Epithelial cell of esophagus (primary cell): Measurements from ENCODE around the gene CCDC142.
"Not testable (repeated sequence)": the region's sequence is repeated elsewhere in the genome, so short reads cannot be mapped to it uniquely, and the experiment has no call there.

Experiments used
- DNase-seq: peaks from one replicate; pipeline ENCODE4 v3.0.0; 2010; ENCODE audit warnings: low read depth
- H3K4me3 ChIP-seq: 2 replicates; pipeline ENCODE4 v1.5.1; 2011; ENCODE audit warnings: mild to moderate bottlenecking, low read length, control low read depth
- CTCF ChIP-seq: IDR thresholded peaks from 2 replicates; pipeline ENCODE4 v1.5.1; 2011; ENCODE audit warnings: low read depth, mild to moderate bottlenecking, low read length, control low read depth, inconsistent platforms; ENCODE audit not compliant: insufficient read depth; ENCODE audit errors: missing control alignments

The CCDC142 gene

GRCh38 chr2:74447230-74447999 is 35.4 kb downstream of the CCDC142 start:
- DNase-seq: no peak
- TF ChIP-seq CTCF: no peak
- H3K4me3 ChIP-seq: no peak overlapping the region

DNA sequence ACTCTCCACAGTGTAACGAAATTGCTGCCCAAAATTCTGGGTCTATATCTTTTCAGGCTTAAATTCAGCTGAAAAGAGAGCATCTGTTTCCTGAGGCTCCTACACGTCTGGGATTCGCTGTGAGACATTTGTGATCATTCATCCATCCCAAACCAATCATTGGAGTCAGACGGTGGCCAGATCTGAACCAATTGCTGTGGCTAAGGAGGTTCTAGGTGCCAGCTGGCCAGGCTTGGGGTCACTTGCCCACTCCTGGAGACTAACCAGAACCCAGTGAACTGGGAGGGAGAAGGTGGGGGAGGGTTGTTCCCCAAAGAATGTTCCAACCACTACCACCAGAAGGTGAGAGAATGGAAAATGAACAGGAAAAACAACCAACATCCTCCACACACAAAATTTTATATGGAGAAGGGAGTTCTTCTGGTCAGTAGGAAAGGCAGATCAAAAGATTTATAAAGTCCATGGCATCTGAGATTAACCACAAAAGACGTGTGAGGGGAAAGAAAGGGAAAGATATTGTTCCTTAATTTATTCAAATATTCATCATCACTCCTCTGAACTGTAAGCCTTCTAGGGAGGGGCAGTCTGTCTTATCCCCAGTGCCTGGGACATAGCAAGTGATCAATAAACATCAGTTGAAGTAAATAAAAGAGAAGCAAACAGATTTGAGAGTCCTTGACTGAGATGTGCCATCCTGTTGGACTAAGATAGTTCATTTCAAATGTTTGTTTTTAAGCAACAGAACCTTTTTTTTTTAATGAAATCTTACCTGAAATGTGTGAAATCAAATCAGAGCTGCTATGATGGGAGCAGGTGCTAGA is 38.1 kb downstream of the CCDC142 start:
- no peak for TF ChIP-seq CTCF
- H3K4me3 ChIP-seq: no peak overlapping the region
- no peak for DNase-seq

DNA sequence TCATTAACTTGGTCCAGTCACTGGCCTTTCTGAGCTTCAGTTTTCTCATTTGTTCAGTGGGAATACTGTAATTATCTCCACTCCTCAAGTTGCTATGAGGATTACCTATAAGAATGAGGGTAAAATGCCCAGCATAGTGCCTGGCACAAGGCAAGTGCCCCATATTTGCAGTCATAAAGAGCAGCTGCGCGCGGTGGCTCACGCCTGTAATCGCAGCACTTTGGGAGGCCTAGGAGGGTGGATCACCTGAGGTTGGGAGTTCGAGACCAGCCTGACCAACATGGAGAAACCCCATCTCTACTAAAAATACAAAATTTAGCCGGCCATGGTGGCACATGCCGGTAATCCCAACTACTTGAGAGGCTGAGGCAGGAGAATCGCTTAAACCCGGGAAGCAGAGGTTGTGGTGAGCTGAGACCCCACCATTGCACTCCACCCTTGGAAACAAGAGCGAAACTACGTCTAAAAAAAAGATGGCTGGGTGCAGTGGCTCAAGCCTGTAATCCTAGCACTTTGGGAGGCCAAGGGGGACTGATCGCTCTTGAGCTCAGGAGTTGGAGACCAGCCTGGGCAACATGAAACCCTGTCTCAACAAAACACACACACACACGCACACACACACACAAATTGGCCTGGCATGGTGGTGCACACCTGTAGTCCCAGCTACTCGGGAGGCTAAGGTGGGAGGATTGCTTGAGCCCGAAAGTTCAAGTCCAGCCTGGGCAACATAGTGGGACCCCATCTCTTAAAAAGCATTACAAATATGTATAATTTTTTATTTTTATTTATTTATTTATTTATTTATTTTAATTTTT is 40.1 kb downstream of the CCDC142 start:
- DNase-seq: not testable (repeated sequence)
- H3K4me3 ChIP-seq: peak overlapping the region; percentile 72

- peak; percentile 84 for DNase-seq
- TF ChIP-seq CTCF: no peak
- peak within 1 kb of the TSS; percentile 72 for H3K4me3 ChIP-seq
Observed at GRCh38 chr2:74441690-74442482, 40.9 kb downstream of the CCDC142 start, which contains the start of gene RTKN. Gene RTKN, minus strand, starts transcription at chr2:74441937. Its CDS starts 121 bp downstream, at chr2:74441816.

GRCh38 chr2:74441170-74441689 is 41.6 kb downstream of the CCDC142 start:
- DNase-seq: no peak
- no peak for TF ChIP-seq CTCF
- peak overlapping the region; percentile 72 for H3K4me3 ChIP-seq

DNA sequence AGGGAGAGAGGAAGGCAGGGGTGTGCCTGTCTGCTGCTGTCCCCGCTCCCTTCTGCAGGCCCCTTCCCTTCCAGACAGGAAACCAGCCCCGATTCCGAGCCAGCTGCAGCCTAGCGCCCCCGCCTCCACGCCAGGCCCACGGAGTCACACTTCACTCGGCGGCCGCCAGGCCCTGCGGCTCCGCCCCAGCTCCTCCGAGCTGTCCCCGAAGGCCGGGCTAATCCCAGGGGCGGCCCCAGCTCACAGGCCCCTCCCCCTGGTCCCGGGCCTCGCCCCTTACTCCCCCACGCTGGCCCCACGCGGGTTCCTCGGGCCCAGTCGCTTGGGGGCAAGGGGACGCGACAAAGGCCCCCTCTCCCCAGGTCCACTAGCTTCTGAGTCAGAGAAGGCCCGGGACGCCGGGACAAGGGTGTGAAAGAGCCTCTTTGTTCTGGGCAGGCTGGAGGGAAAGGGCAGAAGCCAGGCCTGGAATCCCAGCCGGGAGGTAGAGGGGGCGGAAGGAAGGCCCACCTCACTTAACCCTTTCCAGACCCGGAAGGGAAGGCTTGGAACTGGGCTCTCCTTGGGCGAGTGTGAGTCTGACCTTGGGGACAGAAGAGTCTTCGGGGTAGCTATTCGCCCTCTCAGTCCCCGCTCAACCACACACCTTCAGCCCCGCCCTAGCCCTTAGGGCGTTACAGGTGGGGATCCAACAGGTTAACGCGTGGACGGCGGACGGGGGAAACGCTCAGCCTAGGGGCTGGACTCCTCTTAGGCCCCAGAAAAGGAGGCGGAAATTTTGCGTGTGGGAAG is 42.2 kb downstream of the CCDC142 start:
- peak overlapping the region; percentile 72 for H3K4me3 ChIP-seq
- TF ChIP-seq CTCF: no peak
- peak; percentile 78 for DNase-seq
